HepG2 (cell line): Measurements from ENCODE around the gene RAET1E. TPM values are rescaled to one million over a fixed set of nuclear protein-coding genes. Genes with fewer than 3 reads are reported as not detected.

Source experiments
- FOSL2 ChIP-seq: sonication (generic); formaldehyde crosslinking; IDR thresholded peaks from 2 replicates; pipeline ENCODE4 v1.4.0; 2020; ENCODE audit warnings: missing genetic modification reagents
- GABPB1 ChIP-seq: IDR thresholded peaks from 2 replicates; pipeline ENCODE4 v1.6.1; 2016; ENCODE audit warnings: mild to moderate bottlenecking, missing genetic modification reagents, moderate library complexity, missing compliant biosample characterization
- HNF1B ChIP-seq: sonication (generic); formaldehyde crosslinking; IDR thresholded peaks from 2 replicates; pipeline ENCODE4 v1.5.1; 2020; ENCODE audit warnings: mild to moderate bottlenecking, moderate library complexity, missing genetic modification reagents
- HNF4G ChIP-seq, 2 experiments: sonication (generic) in 1 of 2; formaldehyde crosslinking in 1 of 2; IDR thresholded peaks; 2 replicates each; pipeline versions ENCODE4 v1.4.0 to v1.6.1; 2011 to 2020; ENCODE audit warnings: borderline replicate concordance in 2 of 2, low read depth in 2 of 2, mild to moderate bottlenecking in 2 of 2, low read length in 1 of 2, missing genetic modification reagents in 1 of 2, moderate library complexity in 1 of 2
- MAX ChIP-seq: IDR thresholded peaks from 2 replicates; pipeline ENCODE4 v1.6.1; 2012; ENCODE audit warnings: inconsistent platforms
- MAZ ChIP-seq, 2 experiments: sonication (generic) in 1 of 2; formaldehyde crosslinking in 1 of 2; IDR thresholded peaks; 2 replicates each; pipeline versions ENCODE4 v1.5.0 to v1.6.1; 2012 to 2020; ENCODE audit warnings: low read depth in 2 of 2, mild to moderate bottlenecking in 2 of 2, borderline replicate concordance in 1 of 2, improper control_type of control experiment in 1 of 2, low read length in 1 of 2, missing genetic modification reagents in 1 of 2, moderate library complexity in 1 of 2
- MEF2D ChIP-seq: sonication (generic); formaldehyde crosslinking; IDR thresholded peaks from 2 replicates; pipeline ENCODE4 v1.5.1; 2020; ENCODE audit warnings: mild to moderate bottlenecking, missing genetic modification reagents
- MXD1 ChIP-seq: sonication (generic); formaldehyde crosslinking; IDR thresholded peaks from 2 replicates; pipeline ENCODE4 v1.4.0; 2020; ENCODE audit warnings: mild to moderate bottlenecking, missing genetic modification reagents
- THRA ChIP-seq: sonication (generic); formaldehyde crosslinking; IDR thresholded peaks from 2 replicates; pipeline ENCODE4 v1.4.0; 2020; ENCODE audit warnings: missing genetic modification reagents, borderline replicate concordance
- ZBTB20 ChIP-seq: sonication (generic); formaldehyde crosslinking; IDR thresholded peaks from 2 replicates; pipeline ENCODE4 v1.8.1; 2023; ENCODE audit warnings: missing genetic modification reagents, low read depth, mild to moderate bottlenecking, borderline replicate concordance
- ZNF275 ChIP-seq: sonication (generic); formaldehyde crosslinking; IDR thresholded peaks from 2 replicates; pipeline ENCODE4 v1.8.0; 2022; ENCODE audit warnings: missing genetic modification reagents, mild to moderate bottlenecking, inconsistent platforms, borderline replicate concordance
- ZNF350 ChIP-seq: sonication (generic); formaldehyde crosslinking; IDR thresholded peaks from 2 replicates; pipeline ENCODE4 v1.4.0; 2020; ENCODE audit warnings: mild to moderate bottlenecking, low read depth, missing genetic modification reagents, borderline replicate concordance
- ZNF574 ChIP-seq: sonication (generic); formaldehyde crosslinking; IDR thresholded peaks from 2 replicates; pipeline ENCODE4 v1.4.0; 2020; ENCODE audit warnings: missing genetic modification reagents
- ZNF605 ChIP-seq: sonication (generic); formaldehyde crosslinking; IDR thresholded peaks from 2 replicates; pipeline ENCODE4 v1.8.0; 2022; ENCODE audit warnings: mild to moderate bottlenecking, missing genetic modification reagents
- ZNF619 ChIP-seq: sonication (generic); formaldehyde crosslinking; IDR thresholded peaks from 2 replicates; pipeline ENCODE4 v1.4.0; 2020; ENCODE audit warnings: mild to moderate bottlenecking, missing genetic modification reagents
- ZNF670 ChIP-seq: sonication (generic); formaldehyde crosslinking; IDR thresholded peaks from 2 replicates; pipeline ENCODE4 v1.8.0; 2022; ENCODE audit warnings: mild to moderate bottlenecking, missing genetic modification reagents, borderline replicate concordance
- ZNF777 ChIP-seq: sonication (generic); formaldehyde crosslinking; IDR thresholded peaks from 2 replicates; pipeline ENCODE4 v1.4.0; 2020; ENCODE audit warnings: missing genetic modification reagents
- ZSCAN21 ChIP-seq: sonication (generic); formaldehyde crosslinking; IDR thresholded peaks from 2 replicates; pipeline ENCODE4 v1.8.0; 2022; ENCODE audit warnings: mild to moderate bottlenecking, missing genetic modification reagents, moderate library complexity, borderline replicate concordance
- polyA plus RNA-seq, 8 experiments: library from polyadenylated mRNA; depleted of rRNA in 3 of 8; stranded (reverse) in 7 of 8; unstranded in 1 of 8; fragments of >200 nt; fragmentation: Illumina TruSeq in 4 of 8; extraction: Trizol in 4 of 8; gene quantifications; 2 replicates each; pipeline versions ENCODE4 v1.2.1 to v1.2.3, GENCODE V29; 2011 to 2016; ENCODE audit warnings: low read depth in 4 of 8, missing spikeins in 1 of 8, mixed read lengths in 1 of 8; ENCODE audit not compliant: insufficient read depth in 1 of 8
- total RNA-seq, 5 experiments: library from RNA; depleted of rRNA; stranded (reverse); fragments of >200 nt; fragmentation: Illumina TruSeq; extraction: Trizol; gene quantifications; 2 replicates each; pipeline ENCODE4 v1.2.3, GENCODE V29; 2016; ENCODE audit warnings: low read depth in 1 of 5

The RAET1E gene
- total and polyA plus RNA-seq, 2 of the 13 experiments (the other 11 are each of a cell fraction or from before 2014, with no cell fraction given) = not detected

- peak; percentile 82 for TF ChIP-seq ZNF777 (CRISPR knock-in tag)
- peak; percentile 59; the same call in 1 of the 2 replicates for TF ChIP-seq ZSCAN21 (CRISPR knock-in tag)
- peak; percentile 63; the same call in 1 of the 2 replicates for TF ChIP-seq ZBTB20 (CRISPR knock-in tag)
- TF ChIP-seq MXD1 (CRISPR knock-in tag) = no peak
- 0 out of 2 replicates have a peak, but pooled peaks have one; percentile 58 for TF ChIP-seq ZNF670 (CRISPR knock-in tag)
- peak; percentile 57; the same call in 1 of the 2 replicates for TF ChIP-seq MEF2D (CRISPR knock-in tag)
- TF ChIP-seq ZNF619 (CRISPR knock-in tag) = 0 out of 2 replicates have a peak, but pooled peaks have one; percentile 32
- TF ChIP-seq ZNF275 = 0 out of 2 replicates have a peak, but pooled peaks have one; percentile 37
- TF ChIP-seq MAZ (IDR thresholded peaks at IDR 0.05; ENCODE audit: borderline replicate concordance, low read depth, low read length) = no peak; the same call in 1 of the 2 replicates
- TF ChIP-seq MAZ (CRISPR knock-in tag; IDR thresholded peaks at IDR 0.05; ENCODE audit: low read depth) = peak; percentile 85
- TF ChIP-seq ZNF350 (CRISPR knock-in tag) = peak; percentile 61; the same call in 1 of the 2 replicates
- peak; percentile 32; the same call in 1 of the 2 replicates for TF ChIP-seq ZNF574 (CRISPR knock-in tag)
- no peak for TF ChIP-seq HNF4G (IDR thresholded peaks at IDR 0.05; ENCODE audit: borderline replicate concordance, low read depth, low read length)
- 0 out of 2 replicates have a peak, but pooled peaks have one; percentile 11 for TF ChIP-seq HNF4G (CRISPR knock-in tag; IDR thresholded peaks at IDR 0.05; ENCODE audit: borderline replicate concordance, low read depth)
- TF ChIP-seq FOSL2 (CRISPR knock-in tag) = peak; percentile 43; the same call in 1 of the 2 replicates
- no peak for TF ChIP-seq THRA (CRISPR knock-in tag)
- 0 out of 2 replicates have a peak, but pooled peaks have one; percentile 46 for TF ChIP-seq HNF1B (CRISPR knock-in tag)
- peak; percentile 13; the same call in 1 of the 2 replicates for TF ChIP-seq ZNF605 (CRISPR knock-in tag)
- peak; percentile 11 for TF ChIP-seq GABPB1
- 0 out of 2 replicates have a peak, but pooled peaks have one; percentile 50 for TF ChIP-seq MAX
Measured at GRCh38 chr6:149925974-149926777, 28.3 kb upstream of the RAET1E start (continued).
